ENCODE results near the gene CCDC71.

CCDC71 gene

DNA sequence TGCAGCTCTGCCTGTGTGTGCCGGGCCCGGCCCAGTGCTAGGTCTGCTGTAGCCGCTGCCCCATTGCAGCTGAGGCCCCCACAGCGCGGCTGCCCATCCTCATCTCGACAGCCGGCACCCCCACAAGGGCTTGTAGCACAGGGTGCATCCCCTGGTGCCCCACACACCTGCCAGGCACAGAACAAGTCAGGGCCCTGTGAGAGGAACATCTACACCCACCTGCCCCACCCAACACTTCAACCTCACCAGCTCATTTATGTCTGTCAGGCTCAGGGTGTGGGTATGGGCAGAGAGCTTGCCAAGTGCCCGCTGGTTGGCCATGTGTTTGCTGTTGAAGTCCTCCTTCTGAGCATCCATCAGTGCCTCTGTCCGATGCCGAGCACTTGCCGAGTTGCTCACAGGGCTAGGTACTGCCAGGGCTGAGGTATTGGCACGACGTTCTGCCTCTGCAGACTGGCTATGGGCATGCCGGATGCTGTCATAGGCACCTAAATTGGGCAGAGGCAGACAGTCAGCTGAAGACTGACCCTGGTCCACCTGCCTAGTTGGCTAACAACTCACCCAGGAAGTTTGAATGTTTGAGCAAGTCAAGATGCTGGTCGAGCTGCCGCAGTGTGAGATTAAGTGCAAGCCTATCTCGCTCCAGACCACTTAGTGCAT lies 43.1 kb downstream of the CCDC71 start:
- Histone ChIP-seq H3K27me3 (ENCODE audit: control insufficient read depth, insufficient read depth, low read length) (no peaks in the 10 kb centered on the region), H3K9me3 (ENCODE audit: control insufficient read depth, low read length) (no peaks in the 10 kb centered on the region), H3K9ac (no peak overlapping the region), H3K4me3 (ENCODE audit: low read depth, low read length) (no peak overlapping the region), H3K36me3 (ENCODE audit: control insufficient read depth, insufficient read depth, low read length) (no peaks in the 10 kb centered on the region), H3K27ac (no peak overlapping the region), H3K4me1 (peaks cover 15% of the 10 kb centered on the region), H3K4me2 (ENCODE audit: low read length) (no peak overlapping the region), H2AFZ (no peak overlapping the region), H3K79me2 (peaks cover 16% of the 10 kb centered on the region)
- TF ChIP-seq, protein P1, sequence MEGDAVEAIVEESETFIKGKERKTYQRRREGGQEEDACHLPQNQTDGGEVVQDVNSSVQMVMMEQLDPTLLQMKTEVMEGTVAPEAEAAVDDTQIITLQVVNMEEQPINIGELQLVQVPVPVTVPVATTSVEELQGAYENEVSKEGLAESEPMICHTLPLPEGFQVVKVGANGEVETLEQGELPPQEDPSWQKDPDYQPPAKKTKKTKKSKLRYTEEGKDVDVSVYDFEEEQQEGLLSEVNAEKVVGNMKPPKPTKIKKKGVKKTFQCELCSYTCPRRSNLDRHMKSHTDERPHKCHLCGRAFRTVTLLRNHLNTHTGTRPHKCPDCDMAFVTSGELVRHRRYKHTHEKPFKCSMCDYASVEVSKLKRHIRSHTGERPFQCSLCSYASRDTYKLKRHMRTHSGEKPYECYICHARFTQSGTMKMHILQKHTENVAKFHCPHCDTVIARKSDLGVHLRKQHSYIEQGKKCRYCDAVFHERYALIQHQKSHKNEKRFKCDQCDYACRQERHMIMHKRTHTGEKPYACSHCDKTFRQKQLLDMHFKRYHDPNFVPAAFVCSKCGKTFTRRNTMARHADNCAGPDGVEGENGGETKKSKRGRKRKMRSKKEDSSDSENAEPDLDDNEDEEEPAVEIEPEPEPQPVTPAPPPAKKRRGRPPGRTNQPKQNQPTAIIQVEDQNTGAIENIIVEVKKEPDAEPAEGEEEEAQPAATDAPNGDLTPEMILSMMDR (IDR thresholded peaks at IDR 0.05) = no peak

DNA sequence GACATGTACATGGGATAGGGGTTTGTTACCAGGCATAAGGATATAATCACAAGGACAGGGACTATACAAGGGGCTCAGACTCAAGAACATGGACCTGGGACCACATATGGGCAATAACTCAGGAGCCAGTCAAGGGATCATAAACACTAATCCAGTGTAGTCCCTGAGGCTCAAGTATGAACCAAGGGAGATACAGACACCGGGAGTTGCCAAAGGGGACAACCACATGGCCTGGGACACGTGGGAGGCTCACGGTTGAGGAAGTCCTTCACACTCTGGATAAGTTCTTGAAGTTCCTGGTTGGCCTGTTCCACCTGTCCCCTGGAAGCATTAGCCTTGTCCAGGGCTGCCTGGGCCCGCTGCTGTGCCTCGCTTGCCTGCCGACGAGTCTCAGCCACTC lies 43.7 kb downstream of the CCDC71 start:
- no peaks in the 10 kb centered on the region for H3K36me3 ChIP-seq (ENCODE audit: control insufficient read depth, insufficient read depth, low read length)

DNA sequence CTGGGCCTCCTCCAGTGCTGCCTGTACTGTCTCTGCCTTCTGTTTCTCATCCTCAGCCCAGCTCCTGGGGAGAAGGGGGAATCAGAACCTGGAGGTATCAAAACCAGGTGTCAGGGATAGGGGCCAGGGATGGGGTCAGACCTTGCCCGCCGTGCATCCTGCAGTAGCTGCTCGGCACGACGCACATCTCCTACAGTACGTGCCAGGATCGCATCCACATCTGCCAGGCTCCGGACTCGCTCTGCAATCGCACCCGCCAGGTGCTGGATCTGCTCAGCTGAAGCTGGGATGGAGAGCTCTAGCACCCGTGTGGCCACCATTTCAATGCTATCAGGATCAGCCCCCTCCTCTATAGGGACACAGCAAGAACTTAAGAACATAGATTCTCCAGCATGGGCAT lies 44.1 kb downstream of the CCDC71 start:
- Histone ChIP-seq H3K79me2 (peaks cover 26% of the 10 kb centered on the region), H3K36me3 (ENCODE audit: control insufficient read depth, insufficient read depth, low read length) (no peaks in the 10 kb centered on the region), H3K27ac (no peak overlapping the region), H3K27me3 (ENCODE audit: control insufficient read depth, insufficient read depth, low read length) (no peaks in the 10 kb centered on the region), H3K9me3 (ENCODE audit: control insufficient read depth, low read length) (no peaks in the 10 kb centered on the region), H3K4me2 (ENCODE audit: low read length) (no peak overlapping the region), H2AFZ (no peak overlapping the region), H3K4me1 (peaks cover 15% of the 10 kb centered on the region), H3K9ac (no peak overlapping the region), H3K4me3 (ENCODE audit: low read depth, low read length) (no peak overlapping the region)
- TF ChIP-seq, protein P1 (IDR thresholded peaks at IDR 0.05) = no peak

More for the DNA sequence above, 43.7 kb downstream of the CCDC71 start:
- TF ChIP-seq, protein P1 (IDR thresholded peaks at IDR 0.05) = no peak
- peaks cover 21% of the 10 kb centered on the region for H3K79me2 ChIP-seq
- no peak overlapping the region for H3K4me3 ChIP-seq (ENCODE audit: low read depth, low read length)
- no peak overlapping the region for H3K9ac ChIP-seq
- no peak overlapping the region for H3K27ac ChIP-seq
- no peak overlapping the region for H3K4me2 ChIP-seq (ENCODE audit: low read length)
- H3K4me1 ChIP-seq = peaks cover 15% of the 10 kb centered on the region
- no peaks in the 10 kb centered on the region for H3K9me3 ChIP-seq (ENCODE audit: control insufficient read depth, low read length)
- H2AFZ ChIP-seq = no peak overlapping the region
- no peaks in the 10 kb centered on the region for H3K27me3 ChIP-seq (ENCODE audit: control insufficient read depth, insufficient read depth, low read length)

DNA sequence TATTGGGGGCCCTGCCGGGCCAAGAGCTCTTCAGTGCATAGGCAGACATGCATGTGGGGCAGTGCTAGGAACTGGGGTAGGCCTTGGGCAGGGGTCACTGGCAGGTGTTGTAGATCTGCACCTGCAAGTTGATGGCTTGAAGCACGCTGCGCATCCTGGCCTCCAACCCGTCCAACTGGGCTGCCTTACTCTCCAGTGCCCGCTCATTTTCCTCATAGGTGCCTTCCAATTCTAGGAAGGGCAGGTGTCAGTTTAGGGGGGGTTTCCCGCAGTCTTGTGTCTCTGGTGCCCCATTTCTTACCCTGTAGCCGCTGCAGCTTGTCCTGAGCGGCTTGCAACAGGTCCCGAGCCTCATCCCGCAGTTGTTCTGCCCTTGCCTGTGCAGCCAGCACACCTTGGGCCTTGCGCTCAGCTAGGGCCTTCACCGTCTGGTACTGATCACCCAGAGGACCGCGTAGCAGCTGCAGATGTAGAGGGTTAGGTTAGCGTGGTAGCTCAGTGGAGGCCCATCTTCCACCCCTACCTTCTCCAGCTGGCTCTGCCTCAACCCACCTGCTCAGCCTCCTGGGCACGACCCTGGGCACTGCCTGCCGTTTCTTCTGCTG lies 44.9 kb downstream of the CCDC71 start:
- no peaks in the 10 kb centered on the region for H3K36me3 ChIP-seq (ENCODE audit: control insufficient read depth, insufficient read depth, low read length)

More for the DNA sequence above, 44.9 kb downstream of the CCDC71 start:
- Histone ChIP-seq H3K27me3 (ENCODE audit: control insufficient read depth, insufficient read depth, low read length) (no peaks in the 10 kb centered on the region), H3K4me3 (ENCODE audit: low read depth, low read length) (peak overlapping the region; percentile 80), H3K4me1 (peaks cover 15% of the 10 kb centered on the region), H3K79me2 (peaks cover 31% of the 10 kb centered on the region), H3K9ac (no peak overlapping the region), H3K9me3 (ENCODE audit: control insufficient read depth, low read length) (no peaks in the 10 kb centered on the region), H3K4me2 (ENCODE audit: low read length) (peak overlapping the region; percentile 78), H2AFZ (peak overlapping the region; percentile 75), H3K27ac (peak overlapping the region; percentile 91)
- TF ChIP-seq, protein P1 (IDR thresholded peaks at IDR 0.05) = no peak

Measured in parathyroid adenoma (tissue), 2 donors.